Measurements from ENCODE around the gene CWF19L1.

DNA sequence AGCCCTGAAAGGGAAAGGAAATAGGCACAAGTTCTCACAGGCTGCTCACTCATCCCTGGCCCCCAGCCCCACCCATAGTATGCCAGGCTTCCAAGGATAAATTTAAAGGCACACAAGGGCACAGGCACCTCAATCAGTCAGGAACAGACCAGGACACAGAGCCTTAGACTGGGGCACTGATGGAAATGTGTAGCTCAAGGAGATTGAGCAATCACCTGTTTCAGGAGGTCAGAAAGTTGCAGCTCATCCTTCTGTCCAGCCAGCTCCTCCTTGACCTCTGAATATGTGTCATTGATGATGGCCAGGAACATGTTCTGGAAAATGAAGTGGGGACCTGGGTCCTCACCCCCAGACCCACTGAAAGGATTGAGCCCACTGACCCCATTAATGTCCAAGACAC, 25.6 kb upstream of the CWF19L1 start:
- TF ChIP-seq YY1 (IDR thresholded peaks at IDR 0.05; ENCODE audit: insufficient read depth, insufficient read length), result no peak
- TF ChIP-seq SUZ12 (IDR thresholded peaks at IDR 0.05; ENCODE audit: extremely low read depth, insufficient read depth, insufficient read length), result no peak
